ENCODE results near the gene C22orf42.
"Not testable (repeated sequence)": the region's sequence is repeated elsewhere in the genome, so short reads cannot be mapped to it uniquely, and the experiment has no call there.

The C22orf42 gene

DNA sequence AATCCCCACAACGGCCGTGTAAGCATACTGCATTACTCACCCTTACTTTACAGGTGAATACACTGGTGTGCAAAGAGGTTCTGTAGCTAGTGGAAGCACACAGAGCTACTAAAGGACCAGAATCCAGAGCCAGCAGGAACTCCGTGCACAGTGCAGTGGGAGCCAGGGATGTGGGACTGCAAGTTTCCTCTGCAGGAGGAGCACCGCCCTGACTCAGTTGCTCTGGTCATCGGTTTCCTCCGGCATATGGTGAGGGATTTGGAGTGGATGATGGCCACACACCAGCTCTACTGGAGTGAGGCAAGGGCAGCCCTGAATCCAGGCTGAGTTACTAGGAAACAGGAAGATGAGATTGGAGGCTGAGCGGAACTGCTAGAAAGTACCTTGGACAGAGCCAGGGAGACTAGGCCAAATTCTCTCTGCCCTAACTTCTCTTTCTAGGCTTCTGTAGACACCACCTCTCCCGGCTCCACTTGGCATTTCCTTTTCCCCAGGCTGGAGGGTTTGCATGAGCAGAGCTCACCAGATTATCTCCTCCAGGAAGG, 18.2 kb upstream of the C22orf42 start:
- DNase-seq (ENCODE audit: low read depth) = peak; percentile 1
- no peak for TF ChIP-seq CTCF (conservative IDR thresholded peaks at IDR 0.05; ENCODE audit: low read depth, low read length)

DNA sequence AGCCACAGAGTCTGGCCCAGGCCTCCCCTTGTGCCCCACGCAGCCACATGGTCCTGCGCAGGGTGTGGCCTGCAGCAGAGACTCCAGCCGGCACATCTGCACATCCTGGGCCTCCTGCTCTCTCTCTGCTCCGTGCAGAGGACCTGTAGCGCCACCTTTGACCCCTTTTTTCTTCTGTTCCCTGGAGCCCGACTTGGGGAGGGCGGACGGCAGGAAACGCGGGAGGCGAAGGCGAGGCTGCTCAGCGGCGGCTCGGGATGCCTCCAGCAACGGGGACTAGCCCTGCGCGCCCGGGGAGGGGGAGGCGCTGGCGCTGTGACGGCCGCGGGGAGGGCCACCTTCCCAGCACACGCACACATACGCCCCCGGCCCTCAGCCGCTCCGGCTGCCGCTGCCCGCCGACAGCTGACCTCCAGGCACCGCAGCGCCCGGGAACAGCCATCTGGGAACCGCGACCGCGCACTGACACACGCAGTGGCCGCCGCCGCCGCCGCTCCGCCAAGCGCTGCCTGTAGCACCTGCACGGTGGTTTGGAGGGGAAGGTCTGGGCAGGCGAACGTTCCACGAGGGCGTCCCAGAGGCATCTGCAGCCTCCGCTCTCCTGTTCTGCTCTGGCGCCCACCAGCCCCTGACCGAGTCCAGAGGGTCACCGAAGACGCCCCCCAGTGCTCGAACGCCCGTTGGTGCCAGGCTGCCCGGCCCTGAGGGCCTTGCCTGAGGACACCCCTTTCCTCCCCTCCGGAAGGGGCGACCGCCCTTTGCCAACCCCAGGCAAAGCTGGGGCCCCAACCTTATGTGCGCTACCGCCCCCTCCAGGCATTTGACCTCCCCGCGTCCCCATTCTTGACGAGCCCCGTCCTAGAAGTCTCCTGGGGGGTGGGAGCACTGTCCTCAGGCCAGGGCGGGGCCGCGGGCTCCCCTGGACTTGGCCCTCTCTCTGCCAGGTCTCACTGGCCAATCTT, 16.9 kb upstream of the C22orf42 start:
- no peak for TF ChIP-seq CTCF (conservative IDR thresholded peaks at IDR 0.05; ENCODE audit: low read depth, low read length)
- DNase-seq (ENCODE audit: low read depth) = no peak

More for the DNA sequence above, 18.2 kb upstream of the C22orf42 start:
- H3K4me3 ChIP-seq (ENCODE audit: low read depth, low read length) = no peak overlapping the region

DNA sequence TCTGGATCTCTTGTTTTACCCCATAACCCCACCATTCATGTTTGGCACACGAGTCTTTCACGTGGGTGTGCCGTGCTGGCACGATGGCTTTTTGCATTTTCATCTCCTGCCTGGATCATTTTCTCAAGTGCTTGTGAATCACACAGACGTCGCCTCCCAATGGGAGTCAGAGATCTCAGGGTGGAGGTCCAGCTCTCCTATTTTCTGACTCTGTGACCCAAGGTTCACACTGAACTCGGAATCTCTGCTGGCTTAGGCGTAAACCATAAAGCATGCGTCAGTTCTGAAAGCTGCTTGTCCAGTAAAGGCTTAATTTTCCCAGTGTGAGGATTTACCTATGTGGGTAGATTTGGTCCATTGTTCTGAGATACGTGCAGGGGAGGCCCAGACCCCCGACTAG, 16.0 kb upstream of the C22orf42 start:
- no peak overlapping the region for H3K4me3 ChIP-seq (ENCODE audit: low read depth, low read length)
- DNase-seq (ENCODE audit: low read depth) = no peak
- TF ChIP-seq CTCF (conservative IDR thresholded peaks at IDR 0.05; ENCODE audit: low read depth, low read length) = no peak

More for the DNA sequence above, 16.9 kb upstream of the C22orf42 start:
- H3K4me3 ChIP-seq (ENCODE audit: low read depth, low read length) = no peak overlapping the region

DNA sequence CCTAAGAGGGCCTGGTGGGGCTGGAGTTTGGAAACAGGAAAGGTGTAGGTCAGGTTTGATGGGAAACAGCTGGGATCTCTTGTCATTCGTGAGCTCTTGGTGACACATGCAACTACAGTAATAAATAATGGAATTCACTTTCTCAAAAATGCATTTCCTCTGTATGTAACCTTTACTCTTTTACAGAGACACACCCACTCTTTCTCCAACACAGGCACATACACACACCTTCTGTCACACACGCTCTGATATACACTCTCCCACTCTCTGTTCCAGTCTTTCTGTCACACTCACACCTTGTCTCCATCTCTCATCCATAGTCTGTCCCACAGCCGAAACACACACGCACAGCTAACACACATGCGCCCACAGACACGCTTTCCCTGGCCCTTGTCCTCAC, 6.6 kb upstream of the C22orf42 start:
- no peak overlapping the region for H3K4me3 ChIP-seq (ENCODE audit: low read depth, low read length)
- no peak for TF ChIP-seq CTCF (conservative IDR thresholded peaks at IDR 0.05; ENCODE audit: low read depth, low read length)
- no peak for DNase-seq (ENCODE audit: low read depth)

DNA sequence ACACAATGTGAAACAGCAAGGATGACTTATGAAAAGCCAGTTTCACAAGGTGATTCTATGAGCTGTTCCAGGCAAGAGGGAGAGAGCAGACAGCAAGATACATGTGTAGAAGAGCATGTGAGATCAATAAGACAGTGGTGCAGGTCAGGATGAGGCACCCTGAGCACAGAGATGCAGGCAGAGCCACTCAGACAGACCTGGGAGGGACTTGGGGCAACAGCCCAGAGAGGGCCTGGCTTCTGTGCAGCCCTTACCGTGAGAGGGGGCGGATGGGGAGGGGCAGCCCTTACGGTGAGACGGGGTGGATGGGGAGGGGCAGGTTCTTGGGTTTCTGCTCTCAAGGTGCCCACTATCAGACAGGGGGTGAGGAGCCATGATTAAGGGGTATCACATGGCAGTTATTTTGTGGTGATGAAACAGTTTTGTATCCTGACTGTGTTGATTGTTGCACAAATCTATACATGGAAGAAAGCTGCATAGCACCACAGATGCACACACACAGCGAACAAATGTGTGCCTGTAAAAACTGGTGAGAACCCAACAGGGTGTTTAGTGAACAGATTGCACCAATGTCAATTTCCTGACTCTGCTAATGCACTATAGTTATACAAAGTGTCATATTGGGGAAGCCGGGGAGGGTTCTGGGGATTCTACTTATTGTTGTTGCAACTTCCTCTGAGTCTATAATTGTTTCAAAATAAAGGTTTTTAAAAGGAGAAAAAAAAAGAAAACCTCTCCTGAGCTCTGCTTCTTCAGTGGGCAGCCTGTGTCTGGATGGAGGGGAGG, 5.2 kb upstream of the C22orf42 start:
- DNase-seq (ENCODE audit: low read depth) = no peak
- TF ChIP-seq CTCF (conservative IDR thresholded peaks at IDR 0.05; ENCODE audit: low read depth, low read length) = no peak
- no peak overlapping the region for H3K4me3 ChIP-seq (ENCODE audit: low read depth, low read length)

GRCh38 chr22:32160411-32160810, 1.3 kb upstream of the C22orf42 start:
- not testable (repeated sequence) for DNase-seq (ENCODE audit: low read depth); H3K4me3 ChIP-seq (ENCODE audit: low read depth, low read length)

DNA sequence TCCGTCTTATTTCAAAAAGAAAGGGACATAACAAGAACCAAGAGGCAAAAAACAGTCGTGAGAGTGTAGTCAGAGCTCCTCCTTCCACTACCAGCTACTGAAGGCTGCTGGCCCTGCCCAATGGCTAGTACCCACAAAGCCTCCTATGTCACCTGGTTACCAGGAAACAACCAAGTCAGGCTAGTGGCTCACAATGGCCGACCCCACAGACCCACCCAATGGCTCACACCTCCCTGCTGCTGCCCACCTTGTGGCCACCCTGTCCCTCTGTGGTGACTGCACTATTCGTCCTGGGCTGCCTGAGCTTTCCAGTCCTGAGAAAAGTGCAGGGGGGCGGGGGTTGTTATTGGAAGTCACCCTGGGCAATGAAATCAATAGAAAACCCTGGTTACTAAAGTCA, 1.5 kb downstream of the C22orf42 start:
- H3K4me3 ChIP-seq (ENCODE audit: low read depth, low read length) = not testable (repeated sequence)

DNA sequence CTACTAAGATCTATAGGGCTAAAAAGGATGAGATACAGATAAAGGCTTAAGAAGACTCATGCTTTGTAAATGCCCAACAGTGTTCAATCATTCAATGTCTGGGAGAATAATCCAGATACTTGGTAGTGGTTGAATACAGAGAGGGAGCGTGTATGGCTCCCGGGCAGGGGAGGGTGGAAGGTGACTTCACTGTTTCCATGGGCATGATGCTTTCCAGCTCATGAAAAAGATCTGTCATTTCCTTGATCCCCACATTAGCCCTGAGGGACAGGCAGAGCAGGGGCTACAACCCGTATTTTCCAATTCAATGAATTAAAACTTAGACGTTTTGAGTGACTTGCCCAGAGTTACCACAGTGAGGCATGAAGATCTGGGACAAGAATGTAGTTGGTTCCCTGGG, 4.4 kb downstream of the C22orf42 start:
- H3K4me3 ChIP-seq (ENCODE audit: low read depth, low read length); DNase-seq (ENCODE audit: low read depth): not testable (repeated sequence)

More for the DNA sequence above, 1.5 kb downstream of the C22orf42 start:
- not testable (repeated sequence) for DNase-seq (ENCODE audit: low read depth)

- H3K4me3 ChIP-seq (ENCODE audit: low read depth, low read length); DNase-seq (ENCODE audit: low read depth): not testable (repeated sequence)
Observed at GRCh38 chr22:32151641-32152040, 7.5 kb downstream of the C22orf42 start.

GRCh38 chr22:32150647-32151046, 8.5 kb downstream of the C22orf42 start:
- H3K4me3 ChIP-seq (ENCODE audit: low read depth, low read length); DNase-seq (ENCODE audit: low read depth): not testable (repeated sequence)

DNA sequence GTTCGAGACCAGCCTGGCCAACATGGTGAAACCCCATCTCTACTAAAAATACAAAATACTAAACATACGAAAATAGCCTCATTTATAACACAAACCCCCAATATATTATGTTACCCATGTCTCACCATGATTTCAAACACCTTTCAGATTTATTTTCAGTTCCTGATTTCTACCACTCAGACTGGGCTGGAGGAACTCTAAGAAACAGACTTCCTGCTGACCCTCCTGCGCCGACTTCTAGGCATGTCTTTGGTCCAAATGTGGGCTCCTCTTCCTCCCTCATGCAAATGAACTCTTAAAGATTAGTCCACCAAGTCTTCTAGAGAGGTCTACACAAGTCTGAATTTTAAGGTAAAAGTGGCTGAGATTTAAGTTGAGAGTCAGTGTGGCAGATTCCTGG, 10.7 kb downstream of the C22orf42 start:
- H3K4me3 ChIP-seq (ENCODE audit: low read depth, low read length); DNase-seq (ENCODE audit: low read depth): not testable (repeated sequence)

DNA sequence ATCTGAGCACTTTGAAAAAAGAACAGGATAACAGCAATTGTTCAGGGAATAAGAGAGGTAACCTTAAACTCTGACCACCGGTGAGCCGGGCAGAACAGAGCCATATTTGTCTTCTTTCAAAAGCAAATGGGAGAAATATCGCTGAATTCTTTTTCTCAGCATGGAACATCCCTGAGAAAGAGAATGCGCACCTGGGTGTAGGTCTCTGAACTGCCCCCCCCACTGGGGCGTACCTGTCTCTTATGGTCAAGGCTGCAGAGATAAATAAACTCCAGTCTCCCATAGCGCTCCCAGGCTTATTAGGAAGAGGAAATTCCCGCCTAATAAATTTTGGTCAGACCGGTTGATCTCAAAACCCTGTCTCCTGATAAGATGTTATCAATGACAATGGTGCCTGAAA, 12.0 kb downstream of the C22orf42 start:
- H3K4me3 ChIP-seq (ENCODE audit: low read depth, low read length); DNase-seq (ENCODE audit: low read depth): not testable (repeated sequence)

Data from choroid plexus epithelial cell (primary cell).